AG04449 (cell line): ENCODE measurements around the gene SORL1.

Source experiments
- CTCF ChIA-PET: fragments of 350-600 bp; formaldehyde crosslinking; extraction: SDS; loops from one replicate; lab custom pipeline; 2021; ENCODE audit warnings: antibody characterized with exemption; lab: Yijun Ruan, JAX
- POLR2A ChIA-PET: fragments of 400-600, 350-600 bp; formaldehyde crosslinking; extraction: SDS; loops from one replicate; lab custom pipeline; 2020; ENCODE audit warnings: antibody characterized with exemption, inconsistent platforms; lab: Yijun Ruan, JAX
- DNase-seq: peaks from one replicate; pipeline ENCODE4 v3.0.0-alpha.2; 2010; ENCODE audit warnings: low read depth, low spot score
- H3K4me3 ChIP-seq: 2 replicates; pipeline ENCODE4 v1.5.1; 2011; ENCODE audit warnings: low read depth, mild to moderate bottlenecking, control low read depth, low read length
- CTCF ChIP-seq: IDR thresholded peaks from one replicate; pipeline ENCODE4 v1.5.1; 2011; ENCODE audit warnings: mild to moderate bottlenecking, moderate library complexity, low read length, control low read depth, inconsistent platforms; ENCODE audit not compliant: insufficient read depth; ENCODE audit errors: missing control alignments

SORL1 gene

GRCh38 chr11:121449123-121449522, 3.0 kb upstream of the SORL1 start:
- ChIA-PET CTCF (no interaction called here), POLR2A (no interaction called here)
- TF ChIP-seq CTCF, result no peak

DNA sequence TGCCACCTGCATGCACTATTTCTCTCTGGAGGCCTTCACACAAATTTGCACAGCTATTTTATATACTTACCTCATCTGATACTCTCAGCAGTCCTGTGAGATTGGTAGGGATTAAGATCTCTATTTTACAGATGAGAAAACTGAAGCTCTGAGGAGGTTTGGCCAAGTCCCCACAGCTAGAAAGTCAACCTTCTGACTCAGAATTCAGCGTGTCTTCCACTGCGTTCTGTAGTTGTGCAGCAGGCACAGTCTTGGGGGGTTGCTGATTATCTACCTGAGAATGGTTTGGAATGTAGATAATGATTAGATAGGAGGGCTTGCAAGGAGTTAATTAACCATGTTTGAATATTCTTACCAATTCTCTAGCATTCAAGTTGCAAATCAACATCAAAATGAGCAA, 2.5 kb upstream of the SORL1 start:
- POLR2A ChIA-PET, result no interaction called here
- H3K4me3 ChIP-seq, result no peak overlapping the region
- no peak for DNase-seq
- no peak for TF ChIP-seq CTCF
- CTCF ChIA-PET, result interaction anchor here (1.6 kb wide), 1 partner anchor 141 kb away, joined by 4 read pairs; no protein-coding TSS in a partner anchor

More at GRCh38 chr11:121449123-121449522, 3.0 kb upstream of the SORL1 start:
- H3K4me3 ChIP-seq, result no peak overlapping the region
- DNase-seq, result no peak

GRCh38 chr11:121450401-121450800, 1.7 kb upstream of the SORL1 start:
- POLR2A ChIA-PET, result no interaction called here
- DNase-seq, result no peak
- H3K4me3 ChIP-seq, result no peak overlapping the region
- TF ChIP-seq CTCF, result no peak
- CTCF ChIA-PET, result interaction anchor here (0.9 to 1.6 kb wide), 3 partner anchors 23 to 141 kb away, joined by 3 to 4 read pairs (median 3); no protein-coding TSS in a partner anchor

DNA sequence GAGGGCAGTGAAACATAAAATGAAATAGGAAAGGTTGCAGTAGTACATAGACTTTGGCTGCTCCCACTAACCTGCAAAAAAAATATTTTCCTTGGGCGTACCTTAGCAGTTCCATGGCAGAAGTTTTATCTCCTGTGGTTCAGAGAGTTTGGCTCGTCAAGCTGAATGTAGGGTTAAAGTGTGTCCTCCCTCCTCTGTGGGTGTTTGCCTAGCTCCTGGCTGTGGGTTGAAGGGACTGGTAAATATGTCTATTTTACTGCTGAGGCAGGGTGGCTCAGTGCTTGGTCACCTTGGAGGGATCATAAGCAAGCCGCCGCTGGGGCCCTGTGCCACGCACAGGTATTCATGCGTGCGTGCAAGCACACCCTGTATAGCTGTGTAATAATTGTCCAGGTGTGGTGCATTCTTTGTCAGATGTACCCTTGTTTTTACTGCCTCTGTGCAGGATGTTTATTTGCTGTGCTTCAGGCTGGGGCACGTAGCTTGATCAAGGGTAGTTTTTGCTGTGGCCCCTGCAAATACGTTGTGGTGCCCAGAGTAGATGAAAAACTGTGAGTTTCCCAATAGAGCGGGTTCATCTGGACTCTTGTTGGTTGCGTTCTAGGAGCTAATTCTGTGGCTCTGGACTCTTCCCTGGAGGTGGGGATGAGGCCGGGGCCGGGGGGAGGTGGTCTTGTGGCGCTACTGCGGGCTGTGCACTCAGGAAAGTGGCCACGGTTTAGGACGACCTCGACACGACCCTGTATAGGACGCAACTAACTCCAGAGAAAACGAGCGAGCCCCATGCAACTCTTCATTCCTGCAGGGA, 732 bp upstream of the SORL1 start:
- peak overlapping the region; percentile 66 for H3K4me3 ChIP-seq
- ChIA-PET CTCF (interaction anchor here (0.6 to 1.8 kb wide), 12 partner anchors 8 to 257 kb away, joined by 3 to 6 read pairs (median 3); no protein-coding TSS in a partner anchor), POLR2A (no interaction called here)
- no peak for DNase-seq
- TF ChIP-seq CTCF, result no peak

DNA sequence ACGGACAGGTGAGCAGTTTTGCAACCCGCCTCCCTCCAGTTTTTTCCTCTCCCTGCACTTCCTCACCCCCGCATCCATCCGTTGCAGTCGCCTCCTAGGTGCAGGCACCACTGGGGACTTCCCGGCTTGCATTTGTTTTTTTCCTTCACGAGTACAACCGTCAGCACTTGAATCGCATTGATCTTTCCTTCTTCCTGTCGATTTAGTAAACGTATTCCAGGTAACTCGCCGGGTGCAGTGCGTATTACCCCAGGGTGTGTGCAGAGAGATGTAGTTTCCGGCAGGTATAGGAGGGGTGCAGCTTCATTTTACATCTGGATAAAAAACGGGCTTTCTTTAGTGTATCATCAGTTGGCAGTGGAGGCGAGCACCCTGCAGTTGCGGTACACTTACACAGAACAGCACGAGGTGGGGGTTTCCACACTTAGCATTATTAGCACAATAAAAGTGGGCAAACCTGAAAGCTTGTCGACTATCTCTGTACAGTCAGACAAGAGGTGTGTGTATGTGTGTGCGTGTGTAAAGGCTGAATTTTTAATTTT, 566 bp downstream of the SORL1 start, which contains the start of gene SORL1-AS1:
Gene SORL1-AS1 (minus strand): TSS at position 359 of the 542 bp plus-strand sequence.
- peak within 1 kb of the TSS; percentile 66 for H3K4me3 ChIP-seq
- no peak for DNase-seq
- POLR2A ChIA-PET, result no interaction called here
- no peak for TF ChIP-seq CTCF
- CTCF ChIA-PET, result interaction anchor here (0.7 to 1.8 kb wide), 7 partner anchors 10 to 258 kb away, joined by 3 to 6 read pairs (median 4); no protein-coding TSS in a partner anchor
